PC-3 (cell line): ENCODE data around the gene TCERG1L. TPM values are rescaled to one million over a fixed set of nuclear protein-coding genes. Genes with fewer than 3 reads are reported as not detected.

ENCODE experiments used
- ATAC-seq: fragments of 200-7000 bp; cut with Tn5 transposase; 2 replicates; pipeline ENCODE4 v1.9.1; 2020; ENCODE audit warnings: mild to moderate bottlenecking, moderate library complexity
- BruUV-seq: library from RNA; stranded (reverse); fragments of 400-500 nt; replicated peaks from 2 replicates; lab custom pipeline; 2021; lab: Mats Ljungman, UMichigan
- CTCF ChIA-PET: fragments of 300-600 bp; sonication (Branson Sonifier 250); formaldehyde crosslinking; loops from one replicate; lab custom pipeline; 2022; ENCODE audit warnings: antibody characterized with exemption; lab: Charles Lee
- POLR2A ChIA-PET: fragments of 300-600 bp; sonication (Branson Sonifier 250); formaldehyde crosslinking; loops from one replicate; lab custom pipeline; 2022; ENCODE audit warnings: antibody characterized with exemption; ENCODE audit not compliant: unreplicated experiment; lab: Charles Lee
- DNase-seq: peaks from one replicate; pipeline ENCODE4 v3.0.0-alpha.2; 2015
- H2AFZ ChIP-seq: fragments of 300-600 bp; sonication (generic); 2 replicates; pipeline ENCODE4 v1.6.0; 2016; ENCODE audit warnings: antibody characterized with exemption, low read length
- H3F3A ChIP-seq: fragments of 300-600 bp; sonication (generic); one replicate; pipeline ENCODE4 v1.6.0; 2017; ENCODE audit warnings: antibody characterized with exemption, low read length, control low read depth, mild to moderate bottlenecking; ENCODE audit not compliant: unreplicated experiment
- H3K27ac ChIP-seq: fragments of 300-600 bp; sonication (generic); 2 replicates; pipeline ENCODE4 v1.5.1; 2016; ENCODE audit warnings: mild to moderate bottlenecking, low read length
- H3K27me3 ChIP-seq: fragments of 300-600 bp; sonication (generic); 2 replicates; pipeline ENCODE4 v1.6.1; 2016; ENCODE audit warnings: low read length, mixed read lengths
- H3K36me3 ChIP-seq: fragments of 300-600 bp; sonication (generic); 2 replicates; pipeline ENCODE4 v1.6.1; 2016; ENCODE audit warnings: low read depth, mixed run types, low read length, mixed read lengths
- H3K4me1 ChIP-seq: fragments of 300-600 bp; sonication (generic); 2 replicates; pipeline ENCODE4 v1.5.1; 2016; ENCODE audit warnings: low read length; ENCODE audit not compliant: insufficient read depth
- H3K4me2 ChIP-seq: fragments of 300-600 bp; sonication (generic); 2 replicates; pipeline ENCODE4 v1.6.0; 2016; ENCODE audit warnings: low read length
- H3K4me3 ChIP-seq: fragments of 300-600 bp; sonication (generic); 2 replicates; pipeline ENCODE4 v1.5.1; 2016; ENCODE audit warnings: mild to moderate bottlenecking, low read length, mixed read lengths
- H3K79me2 ChIP-seq: fragments of 300-600 bp; sonication (generic); 2 replicates; pipeline ENCODE4 v1.6.1; 2017; ENCODE audit warnings: low read length, mixed read lengths
- H3K9ac ChIP-seq: fragments of 300-600 bp; sonication (generic); 2 replicates; pipeline ENCODE4 v1.6.0; 2016; ENCODE audit warnings: mild to moderate bottlenecking, low read length
- H3K9me2 ChIP-seq: fragments of 300-600 bp; sonication (generic); replicated peaks from 2 replicates; pipeline ENCODE4 v1.6.1; 2016; ENCODE audit warnings: mixed run types, low read length, mixed read lengths
- H3K9me3 ChIP-seq: fragments of 300-600 bp; sonication (generic); 2 replicates; pipeline ENCODE4 v1.6.1; 2016; ENCODE audit warnings: low read length, mixed read lengths
- H4K20me1 ChIP-seq: fragments of 300-600 bp; sonication (generic); 2 replicates; pipeline ENCODE4 v1.6.1; 2016; ENCODE audit warnings: low read length, mixed read lengths
- CTCF ChIP-seq: fragments of 300-600 bp; sonication (generic); conservative IDR thresholded peaks from 2 replicates; pipeline ENCODE4 v1.5.1; 2017; ENCODE audit warnings: antibody characterized with exemption, low read depth, mild to moderate bottlenecking, low read length
- EZH2 ChIP-seq: fragments of 300-600 bp; sonication (generic); IDR thresholded peaks from one replicate; pipeline ENCODE4 v1.6.1; 2017; ENCODE audit warnings: antibody characterized with exemption, mild to moderate bottlenecking, low read length; ENCODE audit not compliant: unreplicated experiment
- EZH2phosphoT487 ChIP-seq: fragments of 300-600 bp; sonication (generic); IDR thresholded peaks from 2 replicates; pipeline ENCODE4 v1.6.1; 2018; ENCODE audit warnings: mild to moderate bottlenecking, antibody characterized with exemption, low read length, borderline replicate concordance
- intact Hi-C: fragments of 100-400 bp; cut with micrococcal nuclease; formaldehyde crosslinking; loops from 2 replicates; pipeline ENCODE4 v1.9.0; 2023
- total RNA-seq: library from RNA; depleted of rRNA; stranded (reverse); fragments of >200 nt; gene quantifications from 2 replicates; pipeline ENCODE4 v1.2.3, GENCODE V29; 2014

TCERG1L gene
- total RNA-seq, 1 experiment from 2014 or later, result not detected

- BruUV-seq, result no TSS peak
- no peaks in the 10 kb centered on the region for H4K20me1 ChIP-seq
- no peak overlapping the region for H3K27ac ChIP-seq
- POLR2A ChIA-PET, result no interaction called here
- H3K79me2 ChIP-seq, result no peaks in the 10 kb centered on the region
- no peak overlapping the region for H3K9ac ChIP-seq
- no peak for DNase-seq
- no peaks in the 10 kb centered on the region for H3K9me3 ChIP-seq
- H2AFZ ChIP-seq, result no peak overlapping the region
- H3K4me3 ChIP-seq, result no peak overlapping the region
- no peaks in the 10 kb centered on the region for H3K9me2 ChIP-seq
- intact Hi-C loops, result no loop called here
- no peaks in the 10 kb centered on the region for H3K36me3 ChIP-seq
- ATAC-seq, result no peak
- CTCF ChIA-PET, result no interaction called here
- H3K27me3 ChIP-seq, result no peaks in the 10 kb centered on the region
- TF ChIP-seq EZH2phosphoT487 (no peak), CTCF (no peak), EZH2 (no peak)
- no peaks in the 10 kb centered on the region for H3K4me1 ChIP-seq
- H3F3A ChIP-seq, result no peaks in the 10 kb centered on the region
- no peak overlapping the region for H3K4me2 ChIP-seq
Measured at GRCh38 chr10:131046194-131046593, 265.3 kb downstream of the TCERG1L start.

- Histone ChIP-seq H2AFZ (no peak overlapping the region), H3K4me2 (no peak overlapping the region), H3K9me2 (no peaks in the 10 kb centered on the region), H3K9ac (no peak overlapping the region), H3K27ac (no peak overlapping the region), H3K27me3 (no peaks in the 10 kb centered on the region), H3F3A (no peaks in the 10 kb centered on the region), H3K36me3 (no peaks in the 10 kb centered on the region), H3K4me1 (no peaks in the 10 kb centered on the region), H3K4me3 (no peak overlapping the region), H4K20me1 (no peaks in the 10 kb centered on the region), H3K79me2 (no peaks in the 10 kb centered on the region), H3K9me3 (no peaks in the 10 kb centered on the region)
- POLR2A ChIA-PET, result no interaction called here
- TF ChIP-seq EZH2phosphoT487 (no peak), EZH2 (no peak), CTCF (no peak)
- no peak for DNase-seq
- ATAC-seq, result no peak
- CTCF ChIA-PET, result no interaction called here
- no TSS peak for BruUV-seq
- intact Hi-C loops, result no loop called here
Measured at GRCh38 chr10:131044379-131045111, 267.0 kb downstream of the TCERG1L start.

- H4K20me1 ChIP-seq, result no peaks in the 10 kb centered on the region
- H3K27ac ChIP-seq, result no peak overlapping the region
- H3K36me3 ChIP-seq, result no peaks in the 10 kb centered on the region
- no peaks in the 10 kb centered on the region for H3F3A ChIP-seq
- TF ChIP-seq CTCF, result no peak
- TF ChIP-seq EZH2phosphoT487, result no peak
- no peak for TF ChIP-seq EZH2
- no peak overlapping the region for H3K4me3 ChIP-seq
- no TSS peak for BruUV-seq
- H3K4me2 ChIP-seq, result no peak overlapping the region
- ATAC-seq (no peak), DNase-seq (no peak)
- intact Hi-C loops, result no loop called here
- H3K27me3 ChIP-seq, result no peaks in the 10 kb centered on the region
- H3K9me2 ChIP-seq, result no peaks in the 10 kb centered on the region
- no peaks in the 10 kb centered on the region for H3K79me2 ChIP-seq
- no peaks in the 10 kb centered on the region for H3K4me1 ChIP-seq
- no peaks in the 10 kb centered on the region for H3K9me3 ChIP-seq
- H3K9ac ChIP-seq, result no peak overlapping the region
- ChIA-PET CTCF (no interaction called here), POLR2A (no interaction called here)
- no peak overlapping the region for H2AFZ ChIP-seq
Measured at GRCh38 chr10:131043039-131043691, 268.4 kb downstream of the TCERG1L start.
